ENCODE measurements around the gene TARM1.

DNA sequence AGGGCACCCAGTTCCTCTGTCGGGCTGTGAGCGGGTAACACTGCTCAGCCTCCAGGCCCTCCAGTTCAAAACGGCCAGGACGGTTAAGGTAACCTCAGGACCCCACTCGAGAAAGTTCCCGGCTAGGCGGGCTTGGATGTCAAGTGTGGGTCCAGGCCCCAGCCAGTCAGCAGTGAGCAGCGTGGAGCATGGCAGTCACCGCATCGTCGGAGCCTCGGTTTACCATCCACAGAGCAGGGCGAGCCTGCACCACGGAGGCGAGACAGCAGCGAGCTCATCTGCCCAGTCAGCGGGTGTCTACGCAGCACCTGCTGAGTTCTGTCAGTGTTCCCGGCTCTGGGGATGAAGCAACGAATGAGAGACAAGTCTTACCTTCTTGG lies 48.4 kb upstream of the TARM1 start:
- TF ChIP-seq POLR2A (IDR thresholded peaks at IDR 0.05; ENCODE audit: low read depth, low read length) (no peak), POLR2AphosphoS5 (IDR thresholded peaks at IDR 0.05; ENCODE audit: low read depth, low read length) (no peak)

All from GM12891 (cell line).